Measurements from ENCODE around the gene METAP2. TPM values are rescaled to one million over a fixed set of nuclear protein-coding genes. Genes with fewer than 3 reads are reported as not detected.

METAP2 gene
- polyA plus RNA-seq, result 62.7 and 67.2 TPM in 2 replicates

GRCh38 chr12:95473884-95474659 lies at the start of gene METAP2:
TSS of gene METAP2 (plus strand) at chr12:95474152. CDS start at chr12:95474180, 28 bp downstream.

GRCh38 chr12:95551305-95551704 lies 77.4 kb downstream of the METAP2 start, which contains the start of gene USP44:
TSS of gene USP44 (minus strand) at chr12:95551476. CDS start at chr12:95534256, 17,220 bp downstream.

Other genes starting within 250 kb of the METAP2 start
- gene USP44, start 77.3 kb downstream of the METAP2 start, polyA plus RNA-seq, result 2.6 TPM in 1 of 2 replicates, not detected in the other

All from Purkinje cell (primary cell).